ENCODE measurements around the gene RAC3.

- no peak for TF ChIP-seq CTCF (IDR thresholded peaks at IDR 0.05)
- TF ChIP-seq POLR2AphosphoS5 (IDR thresholded peaks at IDR 0.05): no peak
These were observed 3.2 kb upstream of the RAC3 start for GRCh38 chr17:82028246-82028645.
